Measurements from ENCODE around the gene LTV1.
"Not testable (repeated sequence)": the region's sequence is repeated elsewhere in the genome, so short reads cannot be mapped to it uniquely, and the experiment has no call there.

LTV1 gene

DNA sequence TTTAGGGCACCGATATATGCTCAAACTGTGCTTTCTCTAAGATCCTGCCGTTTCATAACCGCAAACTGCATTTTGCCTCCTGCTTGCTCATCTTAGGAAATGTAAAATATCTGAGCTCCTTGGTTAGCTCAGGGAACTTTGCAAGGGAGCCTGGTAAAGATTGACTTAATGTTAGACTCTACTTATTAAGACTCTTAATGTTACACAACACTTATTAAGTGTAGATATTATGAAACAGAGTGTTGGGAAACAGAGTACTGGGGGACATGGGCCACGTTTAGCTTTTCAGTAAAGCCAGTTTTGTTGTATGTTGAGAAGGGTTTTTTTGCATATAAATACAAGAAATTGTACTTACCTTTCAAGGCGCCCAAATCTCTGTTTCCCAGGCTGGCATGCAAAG is 1.9 kb downstream of the LTV1 start:
- Histone ChIP-seq H3K27ac (ENCODE audit: low read length) (no peak overlapping the region), H3K27me3 (ENCODE audit: insufficient read depth, low read length) (no peaks in the 10 kb centered on the region), H3K9ac (ENCODE audit: low read depth, low read length) (no peak overlapping the region), H3K4me3 (ENCODE audit: low read length) (no peak overlapping the region), H3K9me3 (ENCODE audit: insufficient read depth, low read depth, low read length) (no peaks in the 10 kb centered on the region), H3K4me1 (ENCODE audit: insufficient read depth, low read length) (peaks cover 8% of the 10 kb centered on the region; the same call in 1 of the 2 replicates), H3K36me3 (ENCODE audit: insufficient read depth, low read depth, low read length) (peaks cover 58% of the 10 kb centered on the region)

GRCh38 chr6:143851706-143852105 is 8.6 kb downstream of the LTV1 start:
- not testable (repeated sequence) for H3K9me3 ChIP-seq (ENCODE audit: insufficient read depth, low read depth, low read length); H3K4me3 ChIP-seq (ENCODE audit: low read length); H3K27me3 ChIP-seq (ENCODE audit: insufficient read depth, low read length); H3K9ac ChIP-seq (ENCODE audit: low read depth, low read length); H3K4me1 ChIP-seq (ENCODE audit: insufficient read depth, low read length); H3K27ac ChIP-seq (ENCODE audit: low read length)
- peaks cover 85% of the 10 kb centered on the region for H3K36me3 ChIP-seq (ENCODE audit: insufficient read depth, low read depth, low read length)

- H3K4me3 ChIP-seq (ENCODE audit: low read length); H3K27ac ChIP-seq (ENCODE audit: low read length); H3K27me3 ChIP-seq (ENCODE audit: insufficient read depth, low read length); H3K9me3 ChIP-seq (ENCODE audit: insufficient read depth, low read depth, low read length); H3K9ac ChIP-seq (ENCODE audit: low read depth, low read length): not testable (repeated sequence)
- Histone ChIP-seq H3K4me1 (ENCODE audit: insufficient read depth, low read length) (peaks cover 13% of the 10 kb centered on the region; the same call in 1 of the 2 replicates), H3K36me3 (ENCODE audit: insufficient read depth, low read depth, low read length) (peaks cover 85% of the 10 kb centered on the region)
Observed at GRCh38 chr6:143855057-143855456, 11.9 kb downstream of the LTV1 start.

DNA sequence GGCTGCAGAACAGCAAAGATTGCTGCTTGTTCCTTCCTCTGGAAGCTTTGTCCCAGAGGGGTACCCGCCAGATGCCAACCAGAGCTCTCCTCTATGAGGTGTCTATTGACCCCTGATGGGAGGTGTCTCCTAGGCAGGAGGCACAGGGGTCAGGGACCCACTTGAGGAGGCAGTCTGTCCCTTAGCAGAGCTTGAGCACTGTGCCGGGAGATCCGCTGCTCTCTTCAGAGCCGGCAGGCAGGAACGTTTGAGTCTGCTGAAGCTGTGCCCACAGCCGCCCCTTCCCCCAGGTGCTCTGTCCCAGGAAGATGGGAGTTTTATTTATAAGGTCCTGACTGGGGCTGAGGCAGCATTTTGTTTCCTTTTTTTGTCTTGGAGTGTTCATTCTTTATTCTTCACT is 13.6 kb downstream of the LTV1 start:
- peaks cover 13% of the 10 kb centered on the region; the same call in 1 of the 2 replicates for H3K4me1 ChIP-seq (ENCODE audit: insufficient read depth, low read length)
- not testable (repeated sequence) for H3K27me3 ChIP-seq (ENCODE audit: insufficient read depth, low read length); H3K4me3 ChIP-seq (ENCODE audit: low read length); H3K27ac ChIP-seq (ENCODE audit: low read length); H3K9me3 ChIP-seq (ENCODE audit: insufficient read depth, low read depth, low read length); H3K9ac ChIP-seq (ENCODE audit: low read depth, low read length)
- H3K36me3 ChIP-seq (ENCODE audit: insufficient read depth, low read depth, low read length): peaks cover 85% of the 10 kb centered on the region

GRCh38 chr6:143857651-143858050 is 14.5 kb downstream of the LTV1 start:
- Histone ChIP-seq H3K27ac (ENCODE audit: low read length) (no peak overlapping the region), H3K4me3 (ENCODE audit: low read length) (no peak overlapping the region), H3K36me3 (ENCODE audit: insufficient read depth, low read depth, low read length) (peaks cover 86% of the 10 kb centered on the region), H3K9ac (ENCODE audit: low read depth, low read length) (no peak overlapping the region), H3K9me3 (ENCODE audit: insufficient read depth, low read depth, low read length) (no peaks in the 10 kb centered on the region), H3K4me1 (ENCODE audit: insufficient read depth, low read length) (peaks cover 13% of the 10 kb centered on the region; the same call in 1 of the 2 replicates), H3K27me3 (ENCODE audit: insufficient read depth, low read length) (no peaks in the 10 kb centered on the region)

DNA sequence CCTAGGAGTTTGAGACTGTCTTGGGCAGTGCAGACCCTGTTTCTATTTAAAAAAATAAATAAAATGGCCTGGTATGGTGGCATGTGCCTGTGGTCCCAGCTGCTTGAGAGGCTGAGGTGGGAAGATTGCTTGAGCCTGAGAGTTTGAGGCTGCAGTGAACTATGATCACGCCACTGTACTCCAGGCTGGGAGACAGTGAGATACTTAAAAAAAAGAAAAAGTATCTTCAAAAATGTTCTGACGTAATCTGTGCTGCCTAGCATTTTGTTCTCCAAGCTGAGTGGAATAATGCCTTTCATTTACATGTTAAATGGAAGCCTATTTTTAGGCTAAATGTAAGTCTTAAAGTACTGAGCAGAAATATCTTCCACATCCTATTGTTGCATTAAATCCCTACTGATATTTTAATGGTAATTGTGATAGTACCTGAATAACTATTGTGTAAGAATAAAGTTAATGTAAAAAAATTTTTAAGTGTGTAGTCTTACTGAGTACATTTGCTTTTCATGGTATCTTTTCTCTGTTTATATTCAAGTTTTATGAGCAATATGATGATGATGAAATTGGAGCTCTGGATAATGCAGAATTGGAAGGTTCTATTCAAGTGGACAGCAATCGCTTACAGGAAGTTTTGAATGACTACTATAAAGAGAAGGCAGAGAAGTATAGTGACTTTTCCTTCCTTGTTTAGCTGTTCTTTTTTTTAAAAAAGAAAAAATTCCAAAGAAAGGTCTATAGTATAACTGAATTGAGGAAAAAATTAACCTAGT is 16.9 kb downstream of the LTV1 start:
- H3K27ac ChIP-seq (ENCODE audit: low read length): no peak overlapping the region
- H3K4me3 ChIP-seq (ENCODE audit: low read length): no peak overlapping the region
- H3K9me3 ChIP-seq (ENCODE audit: insufficient read depth, low read depth, low read length): no peaks in the 10 kb centered on the region
- peaks cover 99% of the 10 kb centered on the region for H3K36me3 ChIP-seq (ENCODE audit: insufficient read depth, low read depth, low read length)
- no peaks in the 10 kb centered on the region for H3K27me3 ChIP-seq (ENCODE audit: insufficient read depth, low read length)
- no peak overlapping the region for H3K9ac ChIP-seq (ENCODE audit: low read depth, low read length)
- H3K4me1 ChIP-seq (ENCODE audit: insufficient read depth, low read length): peaks cover 13% of the 10 kb centered on the region; the same call in 1 of the 2 replicates

DNA sequence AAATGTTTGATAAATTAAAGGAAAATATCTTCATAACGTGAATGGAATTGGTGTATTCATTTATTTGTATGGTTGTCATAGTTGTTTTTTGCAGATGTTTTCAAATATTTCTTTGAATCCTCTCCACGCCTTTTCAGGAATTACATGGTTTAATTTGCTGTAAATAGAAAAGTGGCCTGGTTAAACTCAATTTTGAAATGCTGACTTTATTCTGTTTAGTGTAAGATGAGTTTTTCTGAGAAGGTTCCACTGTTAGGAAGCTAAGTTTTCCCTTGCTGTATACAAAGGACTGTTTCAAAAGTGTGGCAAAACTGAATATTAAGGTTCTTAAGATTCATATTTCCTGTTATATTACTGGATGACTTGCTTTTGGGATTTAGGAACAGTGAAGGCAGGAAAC is 20.6 kb downstream of the LTV1 start:
- no peak overlapping the region for H3K9ac ChIP-seq (ENCODE audit: low read depth, low read length)
- no peaks in the 10 kb centered on the region for H3K9me3 ChIP-seq (ENCODE audit: insufficient read depth, low read depth, low read length)
- H3K4me3 ChIP-seq (ENCODE audit: low read length): no peak overlapping the region
- no peak overlapping the region for H3K27ac ChIP-seq (ENCODE audit: low read length)
- peaks cover 72% of the 10 kb centered on the region for H3K36me3 ChIP-seq (ENCODE audit: insufficient read depth, low read depth, low read length)
- H3K27me3 ChIP-seq (ENCODE audit: insufficient read depth, low read length): no peaks in the 10 kb centered on the region
- peaks cover 12% of the 10 kb centered on the region; the same call in 1 of the 2 replicates for H3K4me1 ChIP-seq (ENCODE audit: insufficient read depth, low read length)

DNA sequence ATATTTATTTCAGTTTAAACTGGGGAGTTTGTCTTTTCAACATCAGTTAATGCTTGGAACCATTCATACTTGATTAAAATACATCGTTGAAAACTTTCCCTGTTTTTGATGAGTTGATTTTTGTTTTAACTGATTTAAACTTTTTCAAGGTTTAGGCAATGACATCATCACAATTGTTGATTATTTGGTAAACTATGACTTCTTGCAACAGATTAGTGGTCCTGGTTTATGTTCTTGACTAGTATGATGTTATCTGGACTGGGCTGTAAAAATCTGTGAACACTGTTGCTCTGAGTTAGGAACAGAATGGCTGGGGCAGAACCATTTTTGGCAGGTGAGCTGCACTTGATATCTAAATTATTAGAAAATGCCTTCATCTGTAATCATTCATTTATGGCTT is 21.1 kb downstream of the LTV1 start, which contains the start of gene ZC2HC1B:
ZC2HC1B (plus strand) TSS at position 241 of the 400 bp plus-strand sequence; CDS start at position 307, 66 bp downstream.
- no peak within 1 kb of the TSS for H3K9ac ChIP-seq (ENCODE audit: low read depth, low read length)
- H3K4me3 ChIP-seq (ENCODE audit: low read length): no peak within 1 kb of the TSS
- peaks cover 67% of the 10 kb centered on the region for H3K36me3 ChIP-seq (ENCODE audit: insufficient read depth, low read depth, low read length)

DNA sequence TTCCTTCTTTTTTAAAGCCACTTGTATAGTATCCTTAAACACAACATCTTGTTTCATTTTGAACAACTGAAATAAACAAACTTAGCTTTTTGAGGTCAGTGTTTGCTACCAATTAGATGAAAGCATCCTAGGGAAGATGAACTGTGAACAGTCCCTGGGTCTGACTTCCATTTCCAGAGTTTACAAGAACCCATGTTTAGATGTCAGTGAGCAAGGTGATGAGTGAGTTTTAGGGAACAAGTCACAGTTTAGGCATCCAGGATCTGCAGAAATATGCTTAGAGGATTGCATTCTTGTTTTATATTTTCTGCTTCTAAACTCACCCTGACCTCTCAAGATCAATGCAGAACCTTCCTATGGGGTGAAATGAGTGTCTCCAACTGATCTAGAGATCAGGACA is 24.1 kb downstream of the LTV1 start:
- Histone ChIP-seq H3K4me1 (ENCODE audit: insufficient read depth, low read length) (no peaks in the 10 kb centered on the region), H3K27me3 (ENCODE audit: insufficient read depth, low read length) (no peaks in the 10 kb centered on the region), H3K9me3 (ENCODE audit: insufficient read depth, low read depth, low read length) (no peaks in the 10 kb centered on the region), H3K36me3 (ENCODE audit: insufficient read depth, low read depth, low read length) (peaks cover 38% of the 10 kb centered on the region), H3K9ac (ENCODE audit: low read depth, low read length) (no peak overlapping the region), H3K4me3 (ENCODE audit: low read length) (no peak overlapping the region), H3K27ac (ENCODE audit: low read length) (no peak overlapping the region)

More for the DNA sequence above, 21.1 kb downstream of the LTV1 start, which contains the start of gene ZC2HC1B:
- H3K27ac ChIP-seq (ENCODE audit: low read length): no peak within 1 kb of the TSS
- peaks cover 7% of the 10 kb centered on the region; the same call in 1 of the 2 replicates for H3K4me1 ChIP-seq (ENCODE audit: insufficient read depth, low read length)
- no peaks in the 10 kb centered on the region for H3K9me3 ChIP-seq (ENCODE audit: insufficient read depth, low read depth, low read length)
- no peaks in the 10 kb centered on the region for H3K27me3 ChIP-seq (ENCODE audit: insufficient read depth, low read length)

DNA sequence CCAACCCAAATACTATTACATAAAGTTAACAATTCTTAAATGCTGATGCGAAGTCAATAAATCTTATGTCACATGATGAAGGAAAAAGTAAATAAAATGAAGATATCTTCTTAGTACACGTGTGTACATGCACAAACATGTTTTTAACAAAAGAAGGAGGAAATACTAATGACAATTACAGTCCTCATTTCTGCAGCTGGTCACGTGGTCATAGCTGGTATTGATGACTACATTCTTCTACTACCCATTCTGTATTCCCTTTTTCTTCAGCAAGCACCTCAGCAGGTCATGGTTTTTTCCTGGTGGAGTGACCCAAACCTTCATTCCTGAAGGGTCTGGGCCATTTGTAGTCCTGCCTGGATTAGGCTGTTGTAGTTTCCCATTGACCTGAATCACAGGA is 25.7 kb downstream of the LTV1 start:
- not testable (repeated sequence) for H3K9me3 ChIP-seq (ENCODE audit: insufficient read depth, low read depth, low read length); H3K9ac ChIP-seq (ENCODE audit: low read depth, low read length); H3K4me1 ChIP-seq (ENCODE audit: insufficient read depth, low read length); H3K27me3 ChIP-seq (ENCODE audit: insufficient read depth, low read length); H3K4me3 ChIP-seq (ENCODE audit: low read length); H3K27ac ChIP-seq (ENCODE audit: low read length)
- peaks cover 22% of the 10 kb centered on the region for H3K36me3 ChIP-seq (ENCODE audit: insufficient read depth, low read depth, low read length)

DNA sequence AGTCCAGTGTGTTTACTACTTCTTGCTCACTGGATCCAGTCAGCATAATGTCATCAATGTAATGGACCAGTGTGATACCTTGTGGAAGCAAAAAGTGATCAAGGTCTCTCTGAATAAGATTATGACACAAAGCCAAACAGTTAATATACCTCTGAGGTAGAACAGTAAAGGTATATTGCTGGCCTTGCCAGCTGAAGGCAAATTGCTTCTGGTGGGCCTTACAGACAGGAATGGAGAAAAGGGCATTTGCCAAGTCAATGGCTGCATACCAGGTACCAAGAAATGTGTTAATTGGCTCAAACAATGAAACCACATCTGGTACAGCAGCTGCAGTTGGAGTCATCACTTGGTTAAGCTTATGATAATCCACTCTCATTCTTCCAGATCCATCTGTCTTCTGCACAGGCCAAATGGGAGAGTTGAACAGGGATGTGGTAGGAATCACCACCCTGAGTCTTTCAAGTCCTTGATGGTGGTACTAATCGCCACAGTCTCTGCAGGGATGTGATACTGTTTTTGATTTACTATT is 28.1 kb downstream of the LTV1 start:
- not testable (repeated sequence) for H3K27ac ChIP-seq (ENCODE audit: low read length); H3K9ac ChIP-seq (ENCODE audit: low read depth, low read length); H3K36me3 ChIP-seq (ENCODE audit: insufficient read depth, low read depth, low read length); H3K9me3 ChIP-seq (ENCODE audit: insufficient read depth, low read depth, low read length); H3K27me3 ChIP-seq (ENCODE audit: insufficient read depth, low read length); H3K4me1 ChIP-seq (ENCODE audit: insufficient read depth, low read length); H3K4me3 ChIP-seq (ENCODE audit: low read length)

- H3K36me3 ChIP-seq (ENCODE audit: insufficient read depth, low read depth, low read length): no peaks in the 10 kb centered on the region
- no peaks in the 10 kb centered on the region for H3K27me3 ChIP-seq (ENCODE audit: insufficient read depth, low read length)
- H3K9ac ChIP-seq (ENCODE audit: low read depth, low read length): no peak overlapping the region
- no peaks in the 10 kb centered on the region for H3K4me1 ChIP-seq (ENCODE audit: insufficient read depth, low read length)
- no peak overlapping the region for H3K27ac ChIP-seq (ENCODE audit: low read length)
- H3K9me3 ChIP-seq (ENCODE audit: insufficient read depth, low read depth, low read length): peaks cover 6% of the 10 kb centered on the region; the same call in 1 of the 2 replicates
- H3K4me3 ChIP-seq (ENCODE audit: low read length): no peak overlapping the region
Observed at GRCh38 chr6:143872201-143872600, 29.1 kb downstream of the LTV1 start.

Measured in iPS-20b (cell line).